Lung (tissue), 12 donors: Measurements from ENCODE around the gene C2orf80. TPM values are rescaled to one million over a fixed set of nuclear protein-coding genes. Genes with fewer than 3 reads are reported as not detected.

Source experiments
- ATAC-seq: fragments of 200-7000 bp; cut with Tn5 transposase; one replicate; pipeline ENCODE4 v1.9.1; 2020; ENCODE audit warnings: moderate number of reproducible peaks; ENCODE audit not compliant: insufficient read depth, low FRiP score
- DNase-seq, 3 donors: peaks; one replicate each; pipeline ENCODE4 v3.0.0-alpha.2; 2013 to 2017
- H3K27ac ChIP-seq, 2 donors: one replicate each; pipeline ENCODE4 v1.5.1; 2013; ENCODE audit warnings: mild to moderate bottlenecking in 2 of 2, moderate library complexity in 2 of 2, control low read depth in 1 of 2, inconsistent platforms in 1 of 2, low read depth in 1 of 2, low read length in 1 of 2
- H3K27me3 ChIP-seq, 3 donors: one replicate each; pipeline ENCODE4 v1.5.1; 2013; ENCODE audit warnings: low read length in 2 of 3; ENCODE audit not compliant: control insufficient read depth in 3 of 3, insufficient read depth in 3 of 3
- H3K36me3 ChIP-seq, 4 donors: one replicate each; pipeline ENCODE4 v1.5.1; 2013; ENCODE audit warnings: low read length in 4 of 4, mild to moderate bottlenecking in 1 of 4, moderate library complexity in 1 of 4; ENCODE audit not compliant: control insufficient read depth in 4 of 4, insufficient read depth in 4 of 4
- H3K4me1 ChIP-seq, 5 donors: one replicate each; pipeline ENCODE4 v1.5.1; 2013; ENCODE audit warnings: low read length in 5 of 5, mild to moderate bottlenecking in 2 of 5, moderate library complexity in 1 of 5; ENCODE audit not compliant: control insufficient read depth in 5 of 5, insufficient read depth in 5 of 5
- H3K4me3 ChIP-seq: one replicate; pipeline ENCODE4 v1.5.1; 2013; ENCODE audit warnings: mild to moderate bottlenecking, control low read depth, moderate library complexity
- H3K9ac ChIP-seq, 2 donors: one replicate each; pipeline ENCODE4 v1.5.1; 2013; ENCODE audit warnings: low read length in 2 of 2, control low read depth in 1 of 2; ENCODE audit not compliant: insufficient read depth in 1 of 2
- H3K9me3 ChIP-seq, 4 donors: one replicate each; pipeline ENCODE4 v1.5.1; 2013; ENCODE audit warnings: low read length in 3 of 4, mild to moderate bottlenecking in 1 of 4, moderate library complexity in 1 of 4; ENCODE audit not compliant: control insufficient read depth in 4 of 4, insufficient read depth in 3 of 4
- CTCF ChIP-seq: IDR thresholded peaks from 2 replicates; pipeline ENCODE4 v1.5.1; 2012; ENCODE audit warnings: mild to moderate bottlenecking; ENCODE audit errors: control extremely low read depth, extremely low read depth
- WGBS, 2 donors: extraction: QIAGEN DNeasy Blood & Tissue Kit; methylation state at CpG; one replicate each; pipeline ENCODE4 v1.1.7; 2013; 5-methylcytosine and 5-hydroxymethylcytosine counted together
- polyA plus RNA-seq, 2 donors: library from polyadenylated mRNA; stranded (reverse); fragments of 200-250 nt; gene quantifications; one replicate each; pipeline ENCODE4 v1.2.1, GENCODE V29; 2013
- total RNA-seq, 2 donors: library from RNA; depleted of rRNA in 1 of 2; stranded (reverse); fragments of >200 nt in 1 of 2; gene quantifications; one replicate each; pipeline ENCODE4 v1.2.1, GENCODE V29; 2014 to 2021
- donor health status: control.
- donor health status: control.
- donor health status: Bipolar disorder and iron deficiency.
- donor health status: healthy.
- donor health status: DM: yes; HTN: yes; CAD: no.

The C2orf80 gene
- total and polyA plus RNA-seq, 4 donors: 0.18 to 0.25 TPM; not detected in 2

GRCh38 chr2:208130712-208131110 is 59.1 kb downstream of the C2orf80 start:
- Histone ChIP-seq H3K4me1 (no peaks in the 10 kb centered on the region), H3K9ac (no peak overlapping the region), H3K4me3 (no peak overlapping the region), H3K27ac (no peak overlapping the region), H3K27me3 (no peaks in the 10 kb centered on the region), H3K9me3 (no peaks in the 10 kb centered on the region), H3K36me3 (no peaks in the 10 kb centered on the region)
- TF ChIP-seq CTCF: no peak
- 73 to 84% methylated on average over 6 of the region's 6 CpGs for WGBS, 2 donors
- no peak for ATAC-seq
- DNase-seq: no peak

- ATAC-seq (no peak), DNase-seq (no peak)
- 76 to 83% methylated on average over 19 of the region's 19 CpGs for WGBS, 2 donors
- H3K9me3 ChIP-seq: no peaks in the 10 kb centered on the region
- no peak for TF ChIP-seq CTCF
- H3K4me3 ChIP-seq: no peak within 1 kb of the TSS
- H3K27ac ChIP-seq: no peak within 1 kb of the TSS
- no peak within 1 kb of the TSS for H3K9ac ChIP-seq
- H3K4me1 ChIP-seq: no peaks in the 10 kb centered on the region
- H3K27me3 ChIP-seq: peaks cover 0 to 4% (median 0%) of the 10 kb centered on the region in 3 donors
- H3K36me3 ChIP-seq: no peaks in the 10 kb centered on the region
Measured at GRCh38 chr2:208129744-208130711, 59.8 kb downstream of the C2orf80 start, which contains the start of gene CRYGC. TSS of gene CRYGC (minus strand) at chr2:208129828. CDS start at chr2:208129792, 36 bp downstream.

- WGBS, 2 donors: 93 to 97% methylated on average over 12 of the region's 12 CpGs
- H3K27me3 ChIP-seq: peaks cover 0 to 11% (median 7%) of the 10 kb centered on the region in 3 donors
Measured at GRCh38 chr2:208128136-208128535, 61.7 kb downstream of the C2orf80 start.

More at GRCh38 chr2:208128136-208128535, 61.7 kb downstream of the C2orf80 start:
- Histone ChIP-seq H3K9ac (no peak overlapping the region), H3K4me3 (no peak overlapping the region), H3K4me1 (peaks cover 0 to 5% (median 0%) of the 10 kb centered on the region in 5 donors), H3K27ac (no peak overlapping the region), H3K9me3 (peaks cover 0 to 2% (median 0%) of the 10 kb centered on the region in 4 donors), H3K36me3 (no peaks in the 10 kb centered on the region)
- no peak for TF ChIP-seq CTCF
- ATAC-seq (no peak), DNase-seq (no peak)
